ENCODE data around the gene NCOA4. TPM values are rescaled to one million over a fixed set of nuclear protein-coding genes. Genes with fewer than 3 reads are reported as not detected.

NCOA4 gene
- total and polyA plus RNA-seq, 2 of the 8 experiments (the other 6 are each of a cell fraction or from before 2014, with no cell fraction given): 28.9 to 65.2 TPM

GRCh38 chr10:46075869-46076268, 45.4 kb upstream of the NCOA4 start:
- Histone ChIP-seq H3K4ac (replicated peaks; ENCODE audit: insufficient read length, low read depth, low read length) (no peak overlapping the region), H3K79me1 (ENCODE audit: low read depth, low read length) (no peaks in the 10 kb centered on the region), H3K4me3 (ENCODE audit: extremely low read depth in 1 of 4, insufficient read depth in 2 of 4, low read depth in 3 of 4, low read length in 4 of 4) (no peak overlapping the region), H2BK15ac (ENCODE audit: low read length) (no peak overlapping the region), H3K18ac (ENCODE audit: extremely low read depth, low read length) (no peak overlapping the region), H4K5ac (ENCODE audit: insufficient read length, low read depth, low read length) (no peak overlapping the region), H3K56ac (replicated peaks; ENCODE audit: insufficient read length, low read depth, low read length) (no peak overlapping the region), H3K36me3 (ENCODE audit: control insufficient read depth in 2 of 4, insufficient read depth in 4 of 4, low read length in 3 of 4) (no peaks in the 10 kb centered on the region), H3K23me2 (ENCODE audit: low read depth, low read length) (no peaks in the 10 kb centered on the region), H4K91ac (replicated peaks; ENCODE audit: insufficient read length, low read length) (no peak overlapping the region), H3K4me1 (replicated peaks in 1 of 4; ENCODE audit: control insufficient read depth in 3 of 4, insufficient read depth in 4 of 4, low read length in 3 of 4) (peaks cover 0 to 3% (median 0%) of the 10 kb centered on the region in 4 experiments; a peak in 1 of 7 replicates), H2AFZ (ENCODE audit: low read length) (no peak overlapping the region), H3K14ac (ENCODE audit: insufficient read length) (no peak overlapping the region), H2BK5ac (ENCODE audit: low read depth, low read length) (no peak overlapping the region), H3K4me2 (ENCODE audit: insufficient read depth in 1 of 2, low read depth in 2 of 2, low read length in 2 of 2) (no peak overlapping the region), H2AK5ac (ENCODE audit: low read depth, low read length) (no peak overlapping the region), H3K27ac (ENCODE audit: low read depth, low read length) (no peak overlapping the region), H2BK120ac (replicated peaks; ENCODE audit: low read depth, low read length) (no peak overlapping the region), H4K20me1 (replicated peaks in 1 of 2; ENCODE audit: control insufficient read depth in 1 of 2, insufficient read depth in 2 of 2, low read length in 2 of 2) (no peaks in the 10 kb centered on the region), H3K27me3 (replicated peaks in 1 of 4; ENCODE audit: control insufficient read depth in 3 of 4, extremely low read depth in 1 of 4, insufficient read depth in 3 of 4, low read length in 3 of 4) (no peaks in the 10 kb centered on the region), H2BK20ac (ENCODE audit: low read length) (no peak overlapping the region), H3K9ac (replicated peaks in 1 of 4; ENCODE audit: extremely low read depth in 1 of 4, low read depth in 3 of 4, low read length in 3 of 4) (no peak overlapping the region), H3K79me2 (ENCODE audit: control insufficient read depth in 1 of 2, insufficient read depth in 2 of 2, low read length in 2 of 2) (no peaks in the 10 kb centered on the region), H3K23ac (ENCODE audit: insufficient read length) (no peak overlapping the region), H2BK12ac (ENCODE audit: low read depth, low read length) (no peak overlapping the region), H4K8ac (ENCODE audit: extremely low read depth, insufficient read depth, low read length) (no peak overlapping the region), H3K9me3 (ENCODE audit: insufficient read depth in 2 of 2, low read depth in 1 of 2, low read length in 1 of 2) (no peaks in the 10 kb centered on the region)
- ChIA-PET CTCF (ENCODE audit: partially characterized antibody) (no interaction called here), POLR2A (ENCODE audit: partially characterized antibody) (no interaction called here)
- FAIRE-seq: no peak
- no peak for TF ChIP-seq SIX5 (IDR thresholded peaks at IDR 0.05; ENCODE audit: low read depth, low read length)
- TF ChIP-seq SP2 (IDR thresholded peaks at IDR 0.05; ENCODE audit: low read length): no peak
- no peak for TF ChIP-seq KDM1A (IDR thresholded peaks at IDR 0.05; ENCODE audit: borderline replicate concordance, low read length)
- TF ChIP-seq CHD1 (IDR thresholded peaks at IDR 0.05; ENCODE audit: low read depth, low read length): no peak
- no peak for DNase-seq (ENCODE audit: low read depth in 1 of 2, low spot score in 2 of 2)
- 84% methylated on average over 3 of the region's 3 CpGs; no CpG with 5 or more reads in 1 of the 2 experiments for WGBS, 2 experiments (ENCODE audit: extremely low coverage in 1 of 2, insufficient coverage in 1 of 2, insufficient read length in 1 of 2, insufficient replicate concordance in 2 of 2, low coverage in 1 of 2, low lambda C conversion rate in 2 of 2, missing lambda C conversion rate in 1 of 2)
